ENCODE data around the gene CDYL. TPM values are rescaled to one million over a fixed set of nuclear protein-coding genes. Genes with fewer than 3 reads are reported as not detected.

Gene CDYL
- total and polyA plus RNA-seq, 11 donors: 4.3 to 45.2 (median 30.6) TPM

DNA sequence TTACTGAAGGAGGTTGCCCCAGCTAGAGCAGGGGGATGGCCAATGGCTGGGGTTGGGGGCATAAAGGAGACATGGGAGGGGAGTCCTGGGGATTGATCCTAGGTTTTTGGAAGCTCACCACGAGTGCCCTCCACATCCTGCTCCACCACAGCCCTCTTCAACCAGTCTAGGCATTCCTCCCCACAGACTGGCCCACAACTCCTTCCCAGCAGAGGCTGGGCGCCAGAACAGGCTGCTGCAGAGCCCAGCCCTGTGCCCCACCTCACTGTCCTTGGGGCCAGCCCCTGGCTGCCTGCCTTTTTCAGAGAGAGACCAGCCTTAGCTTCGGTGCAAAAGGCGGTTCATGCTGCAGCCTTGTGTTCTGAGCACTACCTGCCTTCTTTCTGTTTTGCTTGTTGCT, 211.2 kb downstream of the CDYL start:
- intact Hi-C loops (cut with DNase I): no loop called here
- H3K9me3 ChIP-seq: no peaks in the 10 kb centered on the region
- peak in 1 of 4 donors; percentile 20 for ATAC-seq
- no peaks in the 10 kb centered on the region for H3K4me1 ChIP-seq
- H3K4me3 ChIP-seq: no peak overlapping the region
- H3K27me3 ChIP-seq: no peaks in the 10 kb centered on the region
- 70 to 98% (median 79%) methylated on average over 4 of the region's 4 CpGs for WGBS, 4 donors
- no peaks in the 10 kb centered on the region for H3K36me3 ChIP-seq
- DNase-seq: no peak
- no peak overlapping the region for H3K27ac ChIP-seq
- TF ChIP-seq, protein P1, sequence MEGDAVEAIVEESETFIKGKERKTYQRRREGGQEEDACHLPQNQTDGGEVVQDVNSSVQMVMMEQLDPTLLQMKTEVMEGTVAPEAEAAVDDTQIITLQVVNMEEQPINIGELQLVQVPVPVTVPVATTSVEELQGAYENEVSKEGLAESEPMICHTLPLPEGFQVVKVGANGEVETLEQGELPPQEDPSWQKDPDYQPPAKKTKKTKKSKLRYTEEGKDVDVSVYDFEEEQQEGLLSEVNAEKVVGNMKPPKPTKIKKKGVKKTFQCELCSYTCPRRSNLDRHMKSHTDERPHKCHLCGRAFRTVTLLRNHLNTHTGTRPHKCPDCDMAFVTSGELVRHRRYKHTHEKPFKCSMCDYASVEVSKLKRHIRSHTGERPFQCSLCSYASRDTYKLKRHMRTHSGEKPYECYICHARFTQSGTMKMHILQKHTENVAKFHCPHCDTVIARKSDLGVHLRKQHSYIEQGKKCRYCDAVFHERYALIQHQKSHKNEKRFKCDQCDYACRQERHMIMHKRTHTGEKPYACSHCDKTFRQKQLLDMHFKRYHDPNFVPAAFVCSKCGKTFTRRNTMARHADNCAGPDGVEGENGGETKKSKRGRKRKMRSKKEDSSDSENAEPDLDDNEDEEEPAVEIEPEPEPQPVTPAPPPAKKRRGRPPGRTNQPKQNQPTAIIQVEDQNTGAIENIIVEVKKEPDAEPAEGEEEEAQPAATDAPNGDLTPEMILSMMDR (IDR thresholded peaks at IDR 0.05): no peak
- TF ChIP-seq POLR2A (IDR thresholded peaks at IDR 0.05): no peak

DNA sequence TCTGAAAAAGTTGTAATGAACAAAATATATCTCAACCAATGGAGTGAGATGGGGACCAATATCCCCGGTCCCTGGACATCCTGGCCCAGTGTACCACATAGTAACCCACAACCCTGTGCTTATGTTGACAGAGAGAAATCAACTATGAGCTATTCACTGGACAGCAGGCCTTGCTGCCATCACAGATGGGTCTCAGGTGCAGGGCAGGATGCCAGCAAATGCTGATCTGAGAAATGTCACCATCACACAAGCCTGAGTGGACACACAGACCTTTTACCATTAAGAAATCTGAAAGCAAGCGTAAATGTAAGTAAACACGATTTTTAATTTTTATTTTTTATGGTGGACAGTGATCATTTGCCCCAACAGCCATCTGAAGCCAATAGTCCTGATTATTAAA, 218.5 kb downstream of the CDYL start:
- Histone ChIP-seq H3K36me3 (peaks cover 0 to 53% (median 41%) of the 10 kb centered on the region in 9 donors), H3K9me3 (no peaks in the 10 kb centered on the region), H3K4me1 (no peaks in the 10 kb centered on the region), H3K27me3 (no peaks in the 10 kb centered on the region), H3K27ac (no peak overlapping the region), H3K4me3 (no peak overlapping the region)
- WGBS, 4 donors: 88 to 92% (median 91%) methylated on average over 3 of the region's 3 CpGs
- no peak for TF ChIP-seq POLR2A (IDR thresholded peaks at IDR 0.05)
- TF ChIP-seq, protein P1 (IDR thresholded peaks at IDR 0.05): no peak
- ATAC-seq (no peak), DNase-seq (no peak)
- intact Hi-C loops (cut with DNase I): no loop called here

DNA sequence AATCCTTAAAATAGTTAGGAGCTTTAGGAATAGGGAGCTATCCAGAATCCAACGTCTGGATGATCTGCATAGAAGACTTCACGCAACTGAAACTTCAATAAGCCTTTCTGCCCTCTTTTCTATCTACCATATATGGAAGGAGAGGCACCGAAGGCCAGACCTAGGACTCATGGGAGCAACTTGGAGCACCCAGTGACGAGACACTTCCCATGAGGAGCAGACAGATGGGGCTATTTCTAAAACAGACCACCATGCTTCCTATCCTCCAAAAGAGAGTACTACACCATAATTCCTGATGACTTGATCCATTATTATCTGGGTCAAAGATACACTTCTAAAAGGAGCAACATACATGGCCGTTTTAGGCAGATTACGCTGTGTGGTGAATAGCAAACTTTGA, 221.7 kb downstream of the CDYL start:
- Histone ChIP-seq H3K27ac (no peak overlapping the region), H3K4me1 (no peaks in the 10 kb centered on the region), H3K4me3 (no peak overlapping the region), H3K27me3 (no peaks in the 10 kb centered on the region), H3K36me3 (peaks cover 0 to 73% (median 45%) of the 10 kb centered on the region in 9 donors), H3K9me3 (no peaks in the 10 kb centered on the region)
- DNase-seq (no peak), ATAC-seq (no peak)
- TF ChIP-seq, protein P1 (IDR thresholded peaks at IDR 0.05): no peak
- no peak for TF ChIP-seq POLR2A (IDR thresholded peaks at IDR 0.05)
- WGBS, 4 donors: 73 to 95% (median 78%) methylated on average over 5 to 6 of the region's 6 CpGs
- intact Hi-C loops (cut with DNase I): no loop called here

DNA sequence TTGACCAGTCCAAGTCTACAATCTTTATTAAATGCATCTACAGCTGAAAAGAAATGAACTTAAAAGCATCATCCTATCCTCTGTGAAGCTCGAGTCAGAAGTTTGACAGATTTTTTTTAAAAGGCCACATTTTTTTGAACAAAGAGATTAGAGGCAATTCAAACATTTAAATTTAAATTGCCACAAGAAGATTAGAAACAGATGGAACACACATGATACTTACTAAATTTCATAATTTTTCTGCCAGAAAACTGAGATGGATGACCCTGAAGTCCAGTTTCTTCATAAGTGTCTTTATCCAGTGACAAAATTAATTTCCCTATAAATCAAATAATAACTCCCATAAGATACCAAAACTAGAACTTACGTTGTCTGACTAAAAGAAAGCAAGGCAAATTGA, 223.4 kb downstream of the CDYL start:
- 49 to 92% (median 61%) methylated on average over 2 of the region's 2 CpGs for WGBS, 4 donors
- H3K9me3 ChIP-seq: no peaks in the 10 kb centered on the region

More for the DNA sequence above, 223.4 kb downstream of the CDYL start:
- Histone ChIP-seq H3K27me3 (no peaks in the 10 kb centered on the region), H3K4me1 (peaks cover 0 to 6% (median 2%) of the 10 kb centered on the region in 12 donors), H3K27ac (no peak overlapping the region), H3K36me3 (peaks cover 0 to 70% (median 43%) of the 10 kb centered on the region in 9 donors), H3K4me3 (no peak overlapping the region)
- TF ChIP-seq, protein P1 (IDR thresholded peaks at IDR 0.05): no peak
- no peak for TF ChIP-seq POLR2A (IDR thresholded peaks at IDR 0.05)
- no peak for ATAC-seq
- DNase-seq: no peak
- intact Hi-C loops (cut with DNase I): no loop called here

Data from heart left ventricle (tissue), 16 donors.